Gastrocnemius medialis (tissue), 4 donors: ENCODE measurements around the gene SUPT3H. TPM values are rescaled to one million over a fixed set of nuclear protein-coding genes. Genes with fewer than 3 reads are reported as not detected.

Experiments used
- ATAC-seq, 2 donors: fragments of 150-250 bp; one replicate each; pipeline ENCODE4 v1.9.1; 2016
- DNase-seq, 2 donors: peaks; one replicate each; pipeline ENCODE4 v3.0.0-alpha.2; 2019
- H3K27ac ChIP-seq, 4 donors: fragments of 200-600 bp; sonication (generic); 1 replicate in 1 of 4; 2 replicates in 3 of 4; pipeline ENCODE4 v1.5.1; 2016 to 2018; ENCODE audit warnings: mild to moderate bottlenecking in 2 of 4, moderate library complexity in 1 of 4
- H3K27me3 ChIP-seq, 3 donors: fragments of 200-600 bp; sonication (generic) in 2 of 3; 1 replicate in 1 of 3; 2 replicates in 2 of 3; pipeline versions ENCODE4 v1.5.1 to v1.6.0; 2016 to 2019; ENCODE audit warnings: mild to moderate bottlenecking in 1 of 3, moderate library complexity in 1 of 3
- H3K36me3 ChIP-seq, 2 donors: fragments of 200-600 bp; sonication (generic) in 1 of 2; one replicate each; pipeline ENCODE4 v1.5.1; 2017 to 2018
- H3K4me1 ChIP-seq, 2 donors: fragments of 200-600 bp; sonication (generic) in 1 of 2; one replicate each; pipeline ENCODE4 v1.5.1; 2016 to 2017; ENCODE audit warnings: mild to moderate bottlenecking in 2 of 2
- H3K4me3 ChIP-seq, 4 donors: fragments of 200-600 bp; sonication (generic) in 3 of 4; 1 replicate in 1 of 4; 2 replicates in 3 of 4; pipeline ENCODE4 v1.5.1; 2016 to 2019; ENCODE audit warnings: mild to moderate bottlenecking in 2 of 4
- H3K9me3 ChIP-seq, 3 donors: fragments of 200-600 bp; sonication (generic) in 2 of 3; 1 replicate in 1 of 3; 2 replicates in 2 of 3; pipeline ENCODE4 v1.5.1; 2016 to 2019
- CTCF ChIP-seq, 5 experiments: fragments of 450-650 bp in 3 of 5; fragments of 200-600 bp in 2 of 5; sonication (generic) in 2 of 5; IDR thresholded peaks in 4 of 5; conservative IDR thresholded peaks in 1 of 5; 1 replicate in 4 of 5; 2 replicates in 1 of 5; pipeline ENCODE4 v1.5.1; 2016 to 2019; ENCODE audit warnings: antibody characterized with exemption in 5 of 5, mild to moderate bottlenecking in 3 of 5, moderate library complexity in 3 of 5
- POLR2A ChIP-seq, 2 donors: fragments of 450-650 bp; IDR thresholded peaks; one replicate each; pipeline ENCODE4 v1.6.1; 2017; ENCODE audit warnings: antibody characterized with exemption in 2 of 2, mild to moderate bottlenecking in 2 of 2, moderate library complexity in 2 of 2
- in situ Hi-C, 4 donors: fragments of 200-750 bp; cut with MboI; loops; one replicate each; pipeline versions ENCODE4 v1.15.0 to v1.8.0; 2017; ENCODE audit warnings: low sequenced_read_pairs in 4 of 4
- intact Hi-C: fragments of 100-400 bp; cut with DNase I; formaldehyde crosslinking; loops from one replicate; pipeline ENCODE4 v1.15.1; 2023; ENCODE audit warnings: low total_unique reads
- total RNA-seq, 4 donors: library from RNA; depleted of rRNA; stranded (reverse); fragments of >200 nt; gene quantifications; one replicate each; pipeline versions ENCODE4 v1.1.0 to v1.2.3, GENCODE V29; 2016

Gene SUPT3H
- total RNA-seq, 4 donors from 2014 or later, result 1.5 to 9.0 (median 4.2) TPM

DNA sequence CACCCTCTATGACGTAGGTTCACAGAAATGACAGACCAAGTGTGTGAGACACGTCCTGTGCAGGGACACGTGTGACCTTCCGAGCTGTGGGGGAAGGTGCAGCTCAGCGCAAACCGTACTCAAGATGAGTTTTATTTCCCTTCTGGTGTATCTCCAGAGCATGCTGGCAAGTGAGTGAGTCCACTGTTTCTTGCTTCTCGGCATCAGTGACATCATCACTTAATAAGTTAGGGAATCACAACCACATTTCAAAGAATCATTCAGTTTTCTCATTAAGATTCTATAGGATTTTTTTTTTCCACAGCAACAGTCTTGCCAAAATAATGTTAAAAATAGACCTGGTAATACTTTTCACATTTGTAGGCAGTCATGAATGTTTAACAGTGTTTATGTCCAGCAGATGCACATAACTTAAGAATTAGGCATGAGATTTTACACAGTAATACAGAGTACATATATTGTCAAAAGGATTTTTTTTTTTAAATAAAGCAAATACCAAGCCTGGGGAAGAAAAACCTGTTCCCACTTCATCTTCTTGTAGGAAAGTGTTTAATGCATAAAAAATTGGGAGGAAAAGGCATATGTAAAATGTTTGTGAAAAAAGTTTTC lies 572.4 kb downstream of the SUPT3H start:
- Histone ChIP-seq H3K27ac (no peak overlapping the region), H3K4me1 (peaks cover 6 to 10% of the 10 kb centered on the region in 2 donors)
- in situ Hi-C loops, result no loop called here

GRCh38 chr6:44804546-44805159 lies 573.1 kb downstream of the SUPT3H start:
- H3K27me3 ChIP-seq, result no peaks in the 10 kb centered on the region
- no peak overlapping the region for H3K27ac ChIP-seq

More for the DNA sequence above, 572.4 kb downstream of the SUPT3H start:
- intact Hi-C loops, result no loop called here
- no peak for TF ChIP-seq CTCF (IDR thresholded peaks at IDR 0.05 in 4 of 5, conservative IDR thresholded peaks at IDR 0.05 in 1 of 5)
- no peak for TF ChIP-seq POLR2A (IDR thresholded peaks at IDR 0.05)
- no peak for ATAC-seq
- Histone ChIP-seq H3K9me3 (no peaks in the 10 kb centered on the region), H3K27me3 (no peaks in the 10 kb centered on the region), H3K36me3 (no peaks in the 10 kb centered on the region), H3K4me3 (no peak overlapping the region)
- DNase-seq, result no peak

GRCh38 chr6:44804016-44804415 lies 573.7 kb downstream of the SUPT3H start:
- H3K4me3 ChIP-seq, result no peak overlapping the region
- DNase-seq (no peak), ATAC-seq (no peak)
- no peaks in the 10 kb centered on the region for H3K9me3 ChIP-seq
- no peak for TF ChIP-seq CTCF (IDR thresholded peaks at IDR 0.05 in 4 of 5, conservative IDR thresholded peaks at IDR 0.05 in 1 of 5)
- no peak for TF ChIP-seq POLR2A (IDR thresholded peaks at IDR 0.05)
- H3K27ac ChIP-seq, result no peak overlapping the region
- H3K4me1 ChIP-seq, result peaks cover 14 to 19% of the 10 kb centered on the region in 2 donors
- no peaks in the 10 kb centered on the region for H3K27me3 ChIP-seq
- intact Hi-C loops (no loop called here), in situ Hi-C loops (no loop called here)
- H3K36me3 ChIP-seq, result no peaks in the 10 kb centered on the region

More at GRCh38 chr6:44804546-44805159, 573.1 kb downstream of the SUPT3H start:
- intact Hi-C loops (no loop called here), in situ Hi-C loops (no loop called here)
- Histone ChIP-seq H3K4me1 (peaks cover 13 to 17% of the 10 kb centered on the region in 2 donors), H3K9me3 (no peaks in the 10 kb centered on the region), H3K4me3 (no peak overlapping the region), H3K36me3 (no peaks in the 10 kb centered on the region)
- DNase-seq (no peak), ATAC-seq (no peak)
- TF ChIP-seq CTCF (IDR thresholded peaks at IDR 0.05 in 4 of 5, conservative IDR thresholded peaks at IDR 0.05 in 1 of 5) (no peak), POLR2A (IDR thresholded peaks at IDR 0.05) (no peak)

DNA sequence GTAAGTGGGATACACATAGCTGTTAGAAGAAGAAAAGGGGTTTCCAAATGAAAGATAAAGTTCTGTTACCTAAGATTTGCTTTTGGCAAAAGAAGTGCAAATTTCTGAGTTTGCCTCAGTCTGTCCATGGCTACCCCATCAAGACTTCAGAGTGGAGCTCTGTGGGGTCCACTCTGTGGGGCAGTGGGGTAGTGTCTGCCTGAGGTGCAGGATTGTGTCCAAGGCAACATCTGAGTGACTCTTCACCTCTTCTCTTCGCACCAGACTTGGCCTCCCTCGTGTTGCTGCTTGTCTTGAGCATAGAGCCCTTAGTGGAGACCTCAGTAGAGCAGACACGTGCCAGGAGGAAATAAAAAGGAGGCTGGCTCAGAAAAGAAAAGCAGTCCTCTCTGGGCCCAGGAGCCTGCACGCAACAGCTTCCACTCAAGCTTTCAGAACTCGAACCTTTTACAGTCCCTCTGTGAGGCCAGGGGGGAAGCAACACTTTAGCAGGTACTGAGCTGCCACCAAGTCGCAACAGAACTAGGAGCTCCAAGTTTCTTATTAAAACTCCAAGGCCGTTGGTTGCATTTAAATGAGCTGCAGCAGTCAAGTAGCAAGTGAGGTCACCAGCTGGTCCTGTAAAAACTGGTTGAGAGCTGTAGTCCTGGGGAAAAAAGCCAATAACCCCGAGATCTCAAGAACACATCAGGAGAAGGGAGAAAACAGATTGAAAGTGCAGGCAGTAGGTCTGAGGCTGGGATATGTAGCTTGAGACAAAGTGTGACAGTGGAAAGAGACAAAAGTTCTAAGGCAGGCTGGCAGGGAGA lies 576.7 kb downstream of the SUPT3H start:
- no peak for ATAC-seq
- intact Hi-C loops, result no loop called here
- in situ Hi-C loops, result no loop called here

More for the DNA sequence above, 576.7 kb downstream of the SUPT3H start:
- Histone ChIP-seq H3K9me3 (no peaks in the 10 kb centered on the region), H3K4me1 (peaks cover 14 to 19% of the 10 kb centered on the region in 2 donors), H3K4me3 (no peak overlapping the region), H3K27me3 (peaks cover 0 to 2% (median 0%) of the 10 kb centered on the region in 3 donors), H3K27ac (no peak overlapping the region), H3K36me3 (no peaks in the 10 kb centered on the region)
- TF ChIP-seq CTCF (IDR thresholded peaks at IDR 0.05 in 4 of 5, conservative IDR thresholded peaks at IDR 0.05 in 1 of 5), result no peak
- no peak for TF ChIP-seq POLR2A (IDR thresholded peaks at IDR 0.05)
- DNase-seq, result no peak
